Fibroblast of mammary gland (primary cell): ENCODE results near the gene LPP.

Source experiments
- DNase-seq: peaks from one replicate; pipeline ENCODE4 v3.0.0-alpha.2; 2010; ENCODE audit warnings: low read depth
- H3K4me3 ChIP-seq: 2 replicates; pipeline ENCODE4 v1.5.1; 2011; ENCODE audit warnings: low read depth, mild to moderate bottlenecking, low read length, moderate library complexity; ENCODE audit not compliant: control insufficient read depth
- TF ChIP-seq, protein P1 (sequence below): conservative IDR thresholded peaks from 2 replicates; pipeline ENCODE4 v1.5.1; 2011; ENCODE audit warnings: low read depth, low read length, inconsistent platforms; ENCODE audit not compliant: control insufficient read depth, insufficient read depth

LPP gene

DNA sequence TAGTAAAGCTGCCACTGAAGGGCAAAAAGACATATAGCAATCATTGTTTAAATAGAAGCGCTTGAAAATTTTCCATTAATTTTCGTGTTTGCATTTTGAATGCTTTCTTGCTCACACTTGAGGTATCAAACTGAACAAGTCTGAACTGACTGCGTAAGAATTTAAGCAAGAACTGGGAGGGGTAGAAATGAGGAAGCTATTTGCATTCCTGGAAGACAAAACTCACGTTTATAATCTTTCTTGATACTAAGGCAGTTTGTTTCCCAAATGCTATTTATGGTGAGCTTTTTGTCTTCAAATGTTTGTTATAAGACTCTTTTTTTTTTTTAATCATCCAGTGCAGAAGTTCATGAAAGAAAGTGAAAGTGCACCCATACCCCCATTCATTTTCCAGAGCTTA lies 518.0 kb downstream of the LPP start:
- H3K4me3 ChIP-seq: no peak overlapping the region
- TF ChIP-seq, protein P1, sequence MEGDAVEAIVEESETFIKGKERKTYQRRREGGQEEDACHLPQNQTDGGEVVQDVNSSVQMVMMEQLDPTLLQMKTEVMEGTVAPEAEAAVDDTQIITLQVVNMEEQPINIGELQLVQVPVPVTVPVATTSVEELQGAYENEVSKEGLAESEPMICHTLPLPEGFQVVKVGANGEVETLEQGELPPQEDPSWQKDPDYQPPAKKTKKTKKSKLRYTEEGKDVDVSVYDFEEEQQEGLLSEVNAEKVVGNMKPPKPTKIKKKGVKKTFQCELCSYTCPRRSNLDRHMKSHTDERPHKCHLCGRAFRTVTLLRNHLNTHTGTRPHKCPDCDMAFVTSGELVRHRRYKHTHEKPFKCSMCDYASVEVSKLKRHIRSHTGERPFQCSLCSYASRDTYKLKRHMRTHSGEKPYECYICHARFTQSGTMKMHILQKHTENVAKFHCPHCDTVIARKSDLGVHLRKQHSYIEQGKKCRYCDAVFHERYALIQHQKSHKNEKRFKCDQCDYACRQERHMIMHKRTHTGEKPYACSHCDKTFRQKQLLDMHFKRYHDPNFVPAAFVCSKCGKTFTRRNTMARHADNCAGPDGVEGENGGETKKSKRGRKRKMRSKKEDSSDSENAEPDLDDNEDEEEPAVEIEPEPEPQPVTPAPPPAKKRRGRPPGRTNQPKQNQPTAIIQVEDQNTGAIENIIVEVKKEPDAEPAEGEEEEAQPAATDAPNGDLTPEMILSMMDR: no peak
- no peak for DNase-seq

DNA sequence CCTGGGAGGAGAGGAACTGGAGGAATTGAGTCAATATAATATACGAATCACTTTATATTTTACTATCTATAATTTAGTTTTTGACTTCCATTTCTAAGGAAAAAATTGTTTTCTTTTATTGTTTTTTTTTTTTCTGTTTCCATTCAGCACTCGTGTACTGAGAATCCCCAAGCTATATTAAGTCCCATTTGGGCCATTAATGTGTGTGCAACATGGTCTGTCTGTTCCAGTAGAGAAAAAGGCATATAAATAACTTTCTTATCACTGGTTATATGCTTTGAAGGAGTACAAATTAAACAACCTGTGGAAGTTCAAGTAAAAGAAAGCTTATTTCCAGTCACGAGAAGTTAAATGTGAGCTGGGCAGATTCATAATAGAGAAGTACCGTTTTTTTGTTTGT lies 518.9 kb downstream of the LPP start:
- H3K4me3 ChIP-seq: no peak overlapping the region
- TF ChIP-seq, protein P1: no peak
- no peak for DNase-seq

DNA sequence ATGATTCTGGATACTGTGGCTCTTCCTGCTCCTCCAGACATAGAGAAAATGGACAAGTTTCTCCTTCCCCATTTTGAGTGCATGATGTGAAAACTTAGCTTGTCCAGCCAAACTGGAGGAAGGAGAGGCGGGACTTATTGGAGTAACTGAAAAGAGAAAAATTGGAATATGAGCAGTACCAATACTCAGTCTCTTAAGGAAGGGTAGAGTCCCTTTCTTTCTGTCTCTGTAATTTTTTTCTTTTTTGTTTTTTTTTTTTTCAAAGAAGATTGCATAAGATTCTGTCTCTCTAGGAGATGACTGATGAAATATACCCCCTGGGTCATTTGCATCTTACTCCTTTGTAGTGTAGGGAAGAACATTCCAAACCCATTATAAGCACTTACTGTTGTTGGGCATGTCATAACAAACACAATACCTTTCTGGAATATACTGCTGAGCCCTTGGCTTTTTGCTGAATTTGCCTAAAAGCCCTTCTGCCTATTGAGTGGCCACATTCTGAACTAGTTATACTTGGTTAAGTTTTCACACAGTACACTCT lies 519.8 kb downstream of the LPP start:
- DNase-seq: peak; percentile 91
- no peak overlapping the region for H3K4me3 ChIP-seq
- TF ChIP-seq, protein P1: no peak

DNA sequence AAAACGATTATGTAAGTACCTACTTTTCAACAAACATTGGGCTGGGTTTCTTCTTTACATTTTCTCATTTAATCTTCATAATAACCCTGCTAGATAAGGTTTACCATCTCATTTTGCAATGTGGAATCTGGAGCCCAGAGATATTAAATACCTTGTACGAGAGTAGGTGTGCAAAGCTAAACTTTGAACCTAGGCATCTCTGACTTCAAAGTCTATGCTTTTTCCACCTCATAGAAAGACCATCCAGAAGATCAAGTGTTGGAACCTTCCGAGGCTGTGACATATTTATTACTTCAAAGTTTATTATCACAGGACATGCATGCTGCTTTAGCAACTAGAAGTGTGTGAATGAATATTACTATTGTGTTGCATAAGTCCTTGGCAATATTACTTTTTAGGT lies 520.6 kb downstream of the LPP start:
- TF ChIP-seq, protein P1: no peak
- no peak overlapping the region for H3K4me3 ChIP-seq
- DNase-seq: no peak

DNA sequence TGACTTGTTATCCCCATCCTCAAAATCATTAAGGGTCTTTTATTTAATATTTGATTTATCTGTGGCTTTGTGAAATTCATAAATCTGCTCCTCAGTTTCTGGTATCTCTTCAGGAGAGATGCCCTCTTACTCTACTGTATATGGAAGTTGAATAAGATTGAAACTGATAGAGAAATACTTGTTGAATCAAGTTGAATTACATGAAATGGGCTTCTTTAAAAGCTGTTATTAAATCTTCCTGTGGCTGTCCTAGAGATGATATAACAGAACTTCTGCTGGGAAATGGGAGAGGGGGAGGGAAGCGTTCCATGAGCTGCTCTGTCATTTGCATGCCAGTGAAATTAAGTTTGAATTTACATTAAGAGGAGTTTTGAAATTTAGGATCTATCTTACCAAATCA lies 523.4 kb downstream of the LPP start:
- TF ChIP-seq, protein P1: no peak
- no peak for DNase-seq
- no peak overlapping the region for H3K4me3 ChIP-seq

DNA sequence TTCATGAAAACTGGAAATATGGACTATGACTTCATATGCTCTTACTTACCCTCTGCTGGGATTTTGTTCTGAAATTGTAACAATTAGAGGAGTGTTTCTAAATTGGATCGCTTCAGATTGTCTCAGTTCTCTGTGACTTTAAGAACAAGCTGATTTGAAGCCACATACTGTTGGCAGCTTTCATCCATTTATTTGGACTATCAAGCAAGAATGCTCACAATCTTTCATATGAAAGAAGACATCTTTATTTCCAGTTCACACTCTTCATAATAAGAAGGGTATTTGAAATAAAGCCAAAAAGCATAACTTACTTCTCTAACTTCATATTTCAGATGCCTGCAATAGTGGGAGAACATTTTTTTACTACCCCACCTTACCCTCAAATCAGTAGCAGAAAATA lies 526.2 kb downstream of the LPP start:
- TF ChIP-seq, protein P1: no peak
- no peak overlapping the region for H3K4me3 ChIP-seq
- no peak for DNase-seq

DNA sequence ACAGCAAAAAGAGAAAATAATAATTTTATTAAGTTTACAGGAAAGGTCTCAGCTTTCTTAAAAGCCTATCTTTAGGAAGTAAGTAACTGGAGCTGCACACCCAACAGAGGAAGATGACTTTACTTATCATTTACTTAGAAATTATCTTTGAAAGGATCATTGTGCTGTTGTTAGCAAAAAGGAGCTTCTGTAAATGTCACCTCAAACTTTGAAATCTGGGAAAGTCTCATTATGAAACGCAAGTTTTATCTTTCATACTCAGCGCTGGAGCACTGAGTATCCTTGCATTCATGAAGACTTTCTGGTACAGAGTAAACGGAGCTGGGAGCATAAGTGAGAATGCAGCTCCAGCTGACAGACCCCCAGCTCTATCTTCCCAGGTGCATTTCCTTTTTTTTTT lies 526.6 kb downstream of the LPP start:
- TF ChIP-seq, protein P1: no peak
- no peak for DNase-seq
- H3K4me3 ChIP-seq: no peak overlapping the region
